Hippocampal formation (tissue), 2 donors: ENCODE results near the gene TMEM128.
"Not testable (repeated sequence)": the region's sequence is repeated elsewhere in the genome, so short reads cannot be mapped to it uniquely, and the experiment has no call there.

ENCODE experiments used
- DNase-seq, 2 donors: peaks; one replicate each; lab custom pipeline; 2025; lab: John Stamatoyannopoulos, UW

Gene TMEM128

GRCh38 chr4:4248029-4248884 is at the start of gene TMEM128:
TMEM128 (minus strand) TSS chr4:4248223; CDS start chr4:4248202, 21 bp downstream.
- peak; percentile 90 to 92 for DNase-seq

- DNase-seq = no peak
These were observed 48.3 kb upstream of the TMEM128 start for GRCh38 chr4:4296283-4296846.

GRCh38 chr4:4293279-4293678 is 45.3 kb upstream of the TMEM128 start:
- no peak for DNase-seq

GRCh38 chr4:4289941-4290850 is 42.2 kb upstream of the TMEM128 start, which contains the start of the genes LYAR and ZBTB49:
LYAR (minus strand) TSS chr4:4290154; CDS start chr4:4283742, 6,412 bp downstream.
ZBTB49 (plus strand) TSS chr4:4290251; CDS start chr4:4299946, 9,695 bp downstream.
- peak; percentile 64 to 89 for DNase-seq

- peak in 1 of 2 donors; percentile 35 for DNase-seq
These were observed 41.5 kb upstream of the TMEM128 start for GRCh38 chr4:4289597-4289940.

GRCh38 chr4:4289055-4289454 is 41.0 kb upstream of the TMEM128 start:
- no peak for DNase-seq

- DNase-seq = no peak
These were observed 40.1 kb upstream of the TMEM128 start for GRCh38 chr4:4288098-4288497.

GRCh38 chr4:4284827-4285618 is 37.0 kb upstream of the TMEM128 start:
- DNase-seq = no peak

GRCh38 chr4:4281787-4282186 is 33.8 kb upstream of the TMEM128 start:
- no peak for DNase-seq

- DNase-seq = no peak
These were observed 29.5 kb upstream of the TMEM128 start for GRCh38 chr4:4277531-4277930.

- no peak for DNase-seq
These were observed 26.2 kb upstream of the TMEM128 start for GRCh38 chr4:4274226-4274625.

- no peak for DNase-seq
These were observed 23.9 kb upstream of the TMEM128 start for GRCh38 chr4:4271912-4272311.

- no peak for DNase-seq
These were observed 22.5 kb upstream of the TMEM128 start for GRCh38 chr4:4270529-4270928.

GRCh38 chr4:4269856-4270255 is 21.8 kb upstream of the TMEM128 start:
- no peak for DNase-seq

- no peak for DNase-seq
These were observed 21.3 kb upstream of the TMEM128 start for GRCh38 chr4:4269331-4269731.

GRCh38 chr4:4268776-4269175 is 20.8 kb upstream of the TMEM128 start:
- DNase-seq = no peak

GRCh38 chr4:4267981-4268380 is 20.0 kb upstream of the TMEM128 start:
- no peak for DNase-seq

GRCh38 chr4:4260185-4260751 is 12.2 kb upstream of the TMEM128 start:
- DNase-seq = no peak

- DNase-seq = no peak
These were observed 11.6 kb upstream of the TMEM128 start for GRCh38 chr4:4259484-4260100.

GRCh38 chr4:4257705-4258104 is 9.7 kb upstream of the TMEM128 start:
- DNase-seq = not testable (repeated sequence)

GRCh38 chr4:4256799-4257198 is 8.8 kb upstream of the TMEM128 start:
- DNase-seq = no peak
